Transverse colon (tissue), 4 donors: Measurements from ENCODE around the gene ZCWPW1. TPM values are rescaled to one million over a fixed set of nuclear protein-coding genes. Genes with fewer than 3 reads are reported as not detected.
A peak's percentile ranks its signal among the peaks of the same experiment; 100 is the strongest.

Source experiments
- DNase-seq: peaks from one replicate; pipeline ENCODE4 v3.0.0-alpha.2; 2019
- H3K27ac ChIP-seq, 4 donors: fragments of 200-600 bp; sonication (generic); 2 replicates each; pipeline ENCODE4 v1.5.1; 2016 to 2018; ENCODE audit warnings: inconsistent platforms in 4 of 4
- H3K27me3 ChIP-seq: fragments of 200-600 bp; sonication (generic); 2 replicates; pipeline ENCODE4 v1.5.1; 2017; ENCODE audit warnings: inconsistent platforms
- H3K36me3 ChIP-seq, 4 donors: fragments of 200-600 bp; sonication (generic); 2 replicates each; pipeline ENCODE4 v1.5.1; 2017 to 2019; ENCODE audit warnings: inconsistent platforms in 4 of 4
- H3K4me1 ChIP-seq, 4 donors: fragments of 200-600 bp; sonication (generic); 2 replicates each; pipeline ENCODE4 v1.5.1; 2017 to 2020; ENCODE audit warnings: inconsistent platforms in 4 of 4
- H3K4me3 ChIP-seq, 4 donors: fragments of 200-600 bp; sonication (generic); 1 replicate in 1 of 4; 2 replicates in 3 of 4; pipeline versions ENCODE4 v1.5.1 to v1.6.1; 2017 to 2019; ENCODE audit warnings: inconsistent platforms in 4 of 4
- H3K9me3 ChIP-seq, 2 donors: fragments of 200-600 bp; sonication (generic); 2 replicates each; pipeline ENCODE4 v1.5.1; 2017 to 2019; ENCODE audit warnings: inconsistent platforms in 2 of 2
- EP300 ChIP-seq: sonication (generic); formaldehyde crosslinking; IDR thresholded peaks from one replicate; pipeline ENCODE4 v1.6.1; 2017; ENCODE audit warnings: antibody characterized with exemption, low read depth
- POLR2A ChIP-seq: fragments of 450-650 bp; IDR thresholded peaks from one replicate; pipeline ENCODE4 v1.6.1; 2016; ENCODE audit warnings: antibody characterized with exemption, mild to moderate bottlenecking, moderate library complexity
- POLR2AphosphoS5 ChIP-seq, 3 donors: sonication (generic); formaldehyde crosslinking; IDR thresholded peaks; one replicate each; pipeline ENCODE4 v1.6.1; 2016; ENCODE audit warnings: antibody characterized with exemption in 3 of 3
- WGBS, 2 donors: methylation state at CpG; one replicate each; pipeline ENCODE4 v1.1.5; 2018; ENCODE audit warnings: low coverage in 1 of 2; 5-methylcytosine and 5-hydroxymethylcytosine counted together
- in situ Hi-C, 4 donors: fragments of 200-750 bp; cut with MboI; loops; one replicate each; pipeline versions ENCODE4 v1.15.0 to v1.15.1; 2017; ENCODE audit warnings: low sequenced_read_pairs in 3 of 4, low pct_ligation_motif_present in 1 of 4, low pct_unique_long_range_greater_than_20kb in 1 of 4
- intact Hi-C: fragments of 100-400 bp; cut with DNase I; formaldehyde crosslinking; loops from one replicate; pipeline ENCODE4 v1.15.1; 2023; ENCODE audit warnings: low total_unique reads
- total RNA-seq, 4 donors: library from RNA; depleted of rRNA; stranded (reverse); fragments of >200 nt; gene quantifications; one replicate each; pipeline ENCODE4 v1.1.0, GENCODE V29; 2016
- TF ChIP-seq, protein P1 (sequence below), 5 experiments: fragments of 200-600 bp in 3 of 5; fragments of 450-650 bp in 2 of 5; sonication (generic) in 3 of 5; IDR thresholded peaks; 1 replicate in 2 of 5; 2 replicates in 3 of 5; pipeline ENCODE4 v1.5.1; 2016 to 2017; ENCODE audit warnings: antibody characterized with exemption in 5 of 5, inconsistent platforms in 3 of 5, mild to moderate bottlenecking in 2 of 5, moderate library complexity in 1 of 5

ZCWPW1 gene
- total RNA-seq, 4 donors from 2014 or later: 0.68 to 2.4 (median 0.80) TPM; not detected in 1

DNA sequence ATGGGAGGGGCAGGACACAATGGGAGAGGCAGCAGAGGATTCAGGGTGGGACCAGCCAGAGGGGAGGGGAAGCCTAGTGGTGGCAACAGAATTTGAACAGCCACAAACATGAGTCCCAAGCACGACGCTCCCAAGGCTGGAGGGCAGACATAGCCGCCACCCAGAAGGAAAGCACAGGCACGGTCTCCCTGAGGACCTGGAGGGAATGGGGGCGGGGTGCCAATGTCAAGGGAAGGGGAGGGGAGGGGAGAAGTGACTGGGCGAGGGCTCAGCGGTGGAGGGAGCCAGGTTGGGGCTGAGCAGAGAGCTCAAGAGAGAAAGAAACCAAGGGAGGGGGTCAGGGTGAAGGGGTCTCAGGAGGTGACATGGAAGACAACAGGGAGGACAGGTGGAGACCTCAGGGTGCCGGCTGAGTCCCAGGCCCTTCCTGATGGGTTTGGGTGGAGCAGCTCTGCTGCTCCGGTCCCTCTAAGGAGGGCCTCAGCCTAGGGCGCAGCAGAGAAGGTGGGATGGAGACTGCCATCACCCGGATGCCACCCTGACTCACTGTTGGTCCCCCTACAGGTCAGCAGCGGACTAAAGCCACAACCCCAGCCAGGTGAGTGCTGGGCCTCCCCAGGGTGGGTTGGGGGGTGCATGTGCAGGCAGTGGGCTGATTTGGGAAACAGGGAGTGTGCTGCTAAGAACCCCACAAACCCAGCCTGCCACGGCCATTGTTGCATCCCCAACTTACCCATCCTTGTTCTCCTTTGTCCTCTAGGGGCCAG lies 31.0 kb downstream of the ZCWPW1 start:
- Histone ChIP-seq H3K4me1 (peaks cover 0 to 7% (median 0%) of the 10 kb centered on the region in 4 donors), H3K36me3 (no peaks in the 10 kb centered on the region), H3K27ac (no peak overlapping the region), H3K9me3 (no peaks in the 10 kb centered on the region), H3K27me3 (no peaks in the 10 kb centered on the region), H3K4me3 (no peak overlapping the region)
- intact Hi-C loops: no loop called here
- WGBS, 2 donors: 53 to 61% methylated on average over 5 to 13 of the region's 13 CpGs
- TF ChIP-seq EP300 (no peak), POLR2A (no peak), POLR2AphosphoS5 (IDR thresholded peaks at IDR 0.05) (no peak)
- TF ChIP-seq, protein P1, sequence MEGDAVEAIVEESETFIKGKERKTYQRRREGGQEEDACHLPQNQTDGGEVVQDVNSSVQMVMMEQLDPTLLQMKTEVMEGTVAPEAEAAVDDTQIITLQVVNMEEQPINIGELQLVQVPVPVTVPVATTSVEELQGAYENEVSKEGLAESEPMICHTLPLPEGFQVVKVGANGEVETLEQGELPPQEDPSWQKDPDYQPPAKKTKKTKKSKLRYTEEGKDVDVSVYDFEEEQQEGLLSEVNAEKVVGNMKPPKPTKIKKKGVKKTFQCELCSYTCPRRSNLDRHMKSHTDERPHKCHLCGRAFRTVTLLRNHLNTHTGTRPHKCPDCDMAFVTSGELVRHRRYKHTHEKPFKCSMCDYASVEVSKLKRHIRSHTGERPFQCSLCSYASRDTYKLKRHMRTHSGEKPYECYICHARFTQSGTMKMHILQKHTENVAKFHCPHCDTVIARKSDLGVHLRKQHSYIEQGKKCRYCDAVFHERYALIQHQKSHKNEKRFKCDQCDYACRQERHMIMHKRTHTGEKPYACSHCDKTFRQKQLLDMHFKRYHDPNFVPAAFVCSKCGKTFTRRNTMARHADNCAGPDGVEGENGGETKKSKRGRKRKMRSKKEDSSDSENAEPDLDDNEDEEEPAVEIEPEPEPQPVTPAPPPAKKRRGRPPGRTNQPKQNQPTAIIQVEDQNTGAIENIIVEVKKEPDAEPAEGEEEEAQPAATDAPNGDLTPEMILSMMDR (IDR thresholded peaks at IDR 0.05): no peak
- no peak for DNase-seq
- in situ Hi-C loops: no loop called here

DNA sequence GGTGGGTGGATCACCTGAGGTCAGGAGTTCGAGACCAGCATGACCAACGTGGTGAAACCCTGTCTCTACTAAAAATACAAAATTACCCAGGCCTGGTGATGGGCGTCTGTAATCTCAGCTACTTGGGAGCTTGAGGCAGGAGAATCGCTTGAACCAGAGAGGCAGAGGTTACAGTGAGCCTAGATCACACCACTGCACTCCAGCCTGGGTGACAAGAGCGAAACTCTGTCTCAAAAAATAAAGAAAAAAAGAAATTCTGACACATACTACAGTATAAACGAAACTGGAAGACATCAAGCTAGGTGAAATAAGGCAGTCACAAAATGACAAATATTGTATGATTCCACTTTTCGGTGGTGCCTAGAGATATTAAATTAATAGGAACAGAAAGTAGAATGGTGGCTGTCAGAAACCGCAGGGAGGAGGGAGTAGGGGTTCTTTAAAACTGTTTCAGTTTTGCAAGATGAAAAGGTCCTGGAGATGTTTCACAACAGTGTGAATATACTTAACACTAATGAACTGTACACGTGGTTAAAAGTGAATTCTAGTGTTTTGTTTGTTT lies 32.0 kb downstream of the ZCWPW1 start:
- Histone ChIP-seq H3K9me3 (no peaks in the 10 kb centered on the region), H3K27me3 (no peaks in the 10 kb centered on the region), H3K4me1 (peaks cover 0 to 7% (median 0%) of the 10 kb centered on the region in 4 donors), H3K27ac (peak overlapping the region in 3 of 4 donors; percentile 25 to 51 (median 49)), H3K36me3 (no peaks in the 10 kb centered on the region), H3K4me3 (no peak overlapping the region)
- TF ChIP-seq EP300: no peak
- no peak for TF ChIP-seq POLR2A
- TF ChIP-seq, protein P1 (IDR thresholded peaks at IDR 0.05): no peak
- no peak for TF ChIP-seq POLR2AphosphoS5 (IDR thresholded peaks at IDR 0.05)
- in situ Hi-C loops (no loop called here), intact Hi-C loops (no loop called here)
- WGBS, 2 donors: 60 to 66% methylated on average over 6 to 9 of the region's 9 CpGs
- DNase-seq: peak; percentile 41

DNA sequence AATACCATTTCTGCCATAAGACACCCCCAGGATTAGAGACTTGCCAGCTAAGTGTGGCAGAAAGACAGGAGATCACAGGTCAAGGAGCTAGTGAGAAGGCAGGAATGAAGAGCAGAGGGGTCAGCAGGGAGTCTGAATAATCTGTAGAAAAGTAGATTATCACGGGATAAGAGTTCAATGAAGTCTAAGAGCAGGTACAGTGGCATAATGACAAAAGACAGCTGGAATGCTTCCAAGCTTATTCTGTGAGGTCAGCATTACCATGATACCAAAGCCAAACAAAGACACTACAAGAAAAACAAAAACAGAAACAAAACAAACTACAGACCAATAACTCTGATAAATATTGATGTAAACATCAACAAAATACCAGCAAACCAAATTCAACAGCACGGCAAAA lies 34.4 kb downstream of the ZCWPW1 start:
- DNase-seq: no peak
- in situ Hi-C loops: no loop called here
- 81% methylated on average over 2 of the region's 2 CpGs; no CpG with 5 or more reads in 1 of the 2 donors for WGBS, 2 donors

DNA sequence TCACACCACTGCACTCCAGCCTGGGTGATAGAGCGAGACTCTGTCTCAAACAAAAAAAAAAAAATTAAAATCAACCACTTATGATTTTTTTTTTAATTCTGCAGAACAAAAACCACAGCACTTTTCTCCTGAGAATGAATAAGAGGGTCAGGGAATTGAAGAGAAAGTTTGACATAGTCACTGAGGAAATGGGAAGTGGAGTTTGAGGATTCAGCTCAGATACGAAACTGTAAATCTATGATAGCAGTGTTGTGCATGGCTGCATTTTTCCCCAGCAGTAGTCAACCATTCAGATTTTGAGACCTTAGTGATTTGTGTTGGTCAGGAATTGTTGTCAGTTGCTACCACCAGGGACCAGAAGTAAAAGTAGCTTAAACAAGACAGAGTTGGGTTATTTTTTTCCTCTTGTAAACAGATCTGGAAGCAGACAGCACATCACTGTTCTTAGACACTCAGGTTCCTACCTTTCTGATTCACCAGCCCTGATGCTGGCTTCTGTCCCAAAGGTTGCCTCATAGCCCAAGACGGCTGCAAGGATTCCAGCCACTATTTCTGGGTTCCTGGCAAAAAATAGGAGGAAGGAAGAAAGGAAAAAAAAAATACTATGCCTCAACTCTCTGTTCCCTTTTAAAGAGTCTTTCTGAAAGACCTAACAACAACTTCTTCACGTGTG lies 35.1 kb downstream of the ZCWPW1 start:
- TF ChIP-seq EP300 (no peak), POLR2A (no peak), POLR2AphosphoS5 (IDR thresholded peaks at IDR 0.05) (no peak)
- TF ChIP-seq, protein P1 (IDR thresholded peaks at IDR 0.05): no peak
- Histone ChIP-seq H3K9me3 (no peaks in the 10 kb centered on the region), H3K4me3 (no peak overlapping the region), H3K27me3 (peaks cover 3% of the 10 kb centered on the region), H3K27ac (no peak overlapping the region), H3K36me3 (no peaks in the 10 kb centered on the region), H3K4me1 (peaks cover 0 to 7% (median 0%) of the 10 kb centered on the region in 4 donors)
- in situ Hi-C loops (no loop called here), intact Hi-C loops (no loop called here)
- WGBS, 2 donors: 66 to 78% methylated on average over 2 to 4 of the region's 4 CpGs
- DNase-seq: no peak

More for the DNA sequence above, 34.4 kb downstream of the ZCWPW1 start:
- intact Hi-C loops: no loop called here
- peaks cover 0 to 7% (median 0%) of the 10 kb centered on the region in 4 donors for H3K4me1 ChIP-seq
- no peaks in the 10 kb centered on the region for H3K9me3 ChIP-seq
- H3K36me3 ChIP-seq: no peaks in the 10 kb centered on the region
- no peak overlapping the region for H3K4me3 ChIP-seq
- H3K27ac ChIP-seq: no peak overlapping the region
- H3K27me3 ChIP-seq: peaks cover 2% of the 10 kb centered on the region
- no peak for TF ChIP-seq POLR2A
- TF ChIP-seq, protein P1 (IDR thresholded peaks at IDR 0.05): no peak
